ENCODE results near the gene ATRNL1.

Gene ATRNL1

GRCh38 chr10:115882021-115882420 lies 788.9 kb downstream of the ATRNL1 start:
- DNase-seq (ENCODE audit: low read depth, low spot score) = no peak
- TF ChIP-seq CTCF (IDR thresholded peaks at IDR 0.05; ENCODE audit: insufficient read depth, low read length, missing control alignments) = no peak
- no peak overlapping the region for H3K4me3 ChIP-seq (ENCODE audit: low read depth, low read length)
- ChIA-PET POLR2A (no interaction called here), CTCF (no interaction called here)

GRCh38 chr10:115883372-115883771 lies 790.2 kb downstream of the ATRNL1 start:
- POLR2A ChIA-PET = no interaction called here
- no peak for DNase-seq (ENCODE audit: low read depth, low spot score)

GRCh38 chr10:115884331-115884730 lies 791.2 kb downstream of the ATRNL1 start:
- ChIA-PET POLR2A (no interaction called here), CTCF (no interaction called here)
- DNase-seq (ENCODE audit: low read depth, low spot score) = no peak
- no peak overlapping the region for H3K4me3 ChIP-seq (ENCODE audit: low read depth, low read length)
- no peak for TF ChIP-seq CTCF (IDR thresholded peaks at IDR 0.05; ENCODE audit: insufficient read depth, low read length, missing control alignments)

More at GRCh38 chr10:115883372-115883771, 790.2 kb downstream of the ATRNL1 start:
- no peak overlapping the region for H3K4me3 ChIP-seq (ENCODE audit: low read depth, low read length)
- CTCF ChIA-PET = interaction anchor here (0.6 kb wide), 1 partner anchor 10 kb away, joined by 3 read pairs; no protein-coding TSS in a partner anchor
- TF ChIP-seq CTCF (IDR thresholded peaks at IDR 0.05; ENCODE audit: insufficient read depth, low read length, missing control alignments) = no peak

- ChIA-PET CTCF (no interaction called here), POLR2A (no interaction called here)
- TF ChIP-seq CTCF (IDR thresholded peaks at IDR 0.05; ENCODE audit: insufficient read depth, low read length, missing control alignments) = no peak
Measured at GRCh38 chr10:115895166-115895565, 802.0 kb downstream of the ATRNL1 start.

GRCh38 chr10:115898242-115898641 lies 805.1 kb downstream of the ATRNL1 start:
- H3K4me3 ChIP-seq (ENCODE audit: low read depth, low read length) = no peak overlapping the region
- no peak for TF ChIP-seq CTCF (IDR thresholded peaks at IDR 0.05; ENCODE audit: insufficient read depth, low read length, missing control alignments)
- no peak for DNase-seq (ENCODE audit: low read depth, low spot score)
- POLR2A ChIA-PET = no interaction called here
- CTCF ChIA-PET = no interaction called here

More at GRCh38 chr10:115895166-115895565, 802.0 kb downstream of the ATRNL1 start:
- DNase-seq (ENCODE audit: low read depth, low spot score) = no peak
- no peak overlapping the region for H3K4me3 ChIP-seq (ENCODE audit: low read depth, low read length)

DNA sequence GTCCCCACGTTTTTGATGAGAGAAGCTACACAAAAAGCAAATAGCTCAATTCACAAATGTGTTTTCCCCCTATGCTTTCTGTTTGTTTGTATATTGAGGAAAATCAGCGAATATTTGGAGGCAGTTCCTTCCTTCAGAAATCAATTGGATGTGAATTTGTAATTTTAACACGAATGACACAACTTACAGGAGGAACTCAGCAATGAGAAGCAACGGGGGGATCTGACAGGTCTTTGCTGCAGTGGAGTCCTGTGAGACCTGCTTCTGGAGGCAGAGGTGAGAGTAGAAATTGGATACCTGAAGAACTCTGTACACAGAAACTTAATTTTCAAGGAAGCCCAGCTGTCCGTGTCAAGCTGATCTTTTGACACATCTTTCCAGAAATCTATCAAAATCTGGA lies 809.4 kb downstream of the ATRNL1 start:
- POLR2A ChIA-PET = no interaction called here

More for the DNA sequence above, 809.4 kb downstream of the ATRNL1 start:
- H3K4me3 ChIP-seq (ENCODE audit: low read depth, low read length) = no peak overlapping the region
- CTCF ChIA-PET = no interaction called here
- TF ChIP-seq CTCF (IDR thresholded peaks at IDR 0.05; ENCODE audit: insufficient read depth, low read length, missing control alignments) = no peak
- DNase-seq (ENCODE audit: low read depth, low spot score) = no peak
